Ovary (tissue), 3 donors: ENCODE measurements around the gene RHBDD3.

Experiments
- CTCF ChIP-seq, 3 donors: fragments of 450-650 bp in 2 of 3; fragments of 200-600 bp in 1 of 3; IDR thresholded peaks; one replicate each; pipeline versions ENCODE4 v1.5.1 to v1.8.0; 2016 to 2022; ENCODE audit warnings: antibody characterized with exemption in 3 of 3, mild to moderate bottlenecking in 1 of 3
- POLR2A ChIP-seq: fragments of 450-650 bp; IDR thresholded peaks from one replicate; pipeline ENCODE4 v1.6.1; 2017; ENCODE audit warnings: antibody characterized with exemption, mild to moderate bottlenecking, moderate library complexity
- donor health status: DM: no; HTN: no; CAD: no.

- TF ChIP-seq POLR2A (no peak), CTCF (IDR thresholded peaks at IDR 0.05) (no peak)
Observed at GRCh38 chr22:29300467-29300806, 32.7 kb upstream of the RHBDD3 start.
